Subcutaneous abdominal adipose tissue (tissue), 5 donors: ENCODE measurements around the gene LAGE3.

Experiments used
- H3K27ac ChIP-seq: one replicate; pipeline ENCODE4 v1.7.0; 2013; ENCODE audit warnings: low read depth, mild to moderate bottlenecking, inconsistent platforms, low read length, moderate library complexity
- H3K27me3 ChIP-seq, 5 donors: one replicate each; pipeline ENCODE4 v1.7.0; 2013; ENCODE audit warnings: low read length in 5 of 5, inconsistent platforms in 1 of 5; ENCODE audit not compliant: control insufficient read depth in 5 of 5, insufficient read depth in 4 of 5
- H3K36me3 ChIP-seq, 5 donors: one replicate each; pipeline ENCODE4 v1.7.0; 2013; ENCODE audit warnings: low read length in 5 of 5; ENCODE audit not compliant: control insufficient read depth in 5 of 5, insufficient read depth in 5 of 5
- H3K4me1 ChIP-seq, 5 donors: one replicate each; pipeline ENCODE4 v1.7.0; 2013; ENCODE audit warnings: low read length in 5 of 5, mild to moderate bottlenecking in 3 of 5, moderate library complexity in 1 of 5; ENCODE audit not compliant: control insufficient read depth in 5 of 5, insufficient read depth in 5 of 5
- H3K4me3 ChIP-seq, 5 donors: one replicate each; pipeline ENCODE4 v1.7.0; 2013; ENCODE audit warnings: low read length in 5 of 5, low read depth in 1 of 5
- H3K9ac ChIP-seq, 5 donors: one replicate each; pipeline ENCODE4 v1.7.0; 2013; ENCODE audit warnings: low read length in 5 of 5, mild to moderate bottlenecking in 4 of 5, moderate library complexity in 3 of 5
- H3K9me3 ChIP-seq, 5 donors: one replicate each; pipeline ENCODE4 v1.7.0; 2013; ENCODE audit warnings: low read length in 5 of 5; ENCODE audit not compliant: control insufficient read depth in 5 of 5
- donor health status: healthy.
- donor health status: healthy.
- donor health status: healthy.
- donor health status: healthy.
- donor health status: healthy.

The LAGE3 gene

GRCh38 chrX:154488336-154489075, 9.4 kb upstream of the LAGE3 start:
- Histone ChIP-seq H3K27me3 (peaks cover 0 to 12% (median 9%) of the 10 kb centered on the region in 5 donors), H3K4me3 (no peak overlapping the region), H3K4me1 (peaks cover 0 to 50% (median 31%) of the 10 kb centered on the region in 5 donors), H3K36me3 (peaks cover 0 to 26% (median 15%) of the 10 kb centered on the region in 5 donors), H3K27ac (no peak overlapping the region), H3K9ac (no peak overlapping the region), H3K9me3 (peaks cover 0 to 3% (median 0%) of the 10 kb centered on the region in 5 donors)

GRCh38 chrX:154487518-154488290, 8.6 kb upstream of the LAGE3 start:
- Histone ChIP-seq H3K27ac (no peak overlapping the region), H3K36me3 (peaks cover 0 to 26% (median 15%) of the 10 kb centered on the region in 5 donors), H3K9me3 (peaks cover 0 to 3% (median 0%) of the 10 kb centered on the region in 5 donors), H3K4me1 (peaks cover 0 to 50% (median 31%) of the 10 kb centered on the region in 5 donors), H3K27me3 (peaks cover 0 to 12% (median 10%) of the 10 kb centered on the region in 5 donors), H3K4me3 (no peak overlapping the region), H3K9ac (no peak overlapping the region)

- H3K27me3 ChIP-seq: peaks cover 0 to 12% (median 12%) of the 10 kb centered on the region in 5 donors
- peak within 1 kb of the TSS in 3 of 5 donors; percentile 43 to 46 (median 43) for H3K9ac ChIP-seq
- peaks cover 0 to 50% (median 31%) of the 10 kb centered on the region in 5 donors for H3K4me1 ChIP-seq
- H3K4me3 ChIP-seq: peak within 1 kb of the TSS in 4 of 5 donors; percentile 50 to 68 (median 58)
- H3K36me3 ChIP-seq: peaks cover 0 to 26% (median 15%) of the 10 kb centered on the region in 5 donors
- H3K9me3 ChIP-seq: peaks cover 0 to 3% (median 0%) of the 10 kb centered on the region in 5 donors
- peak within 1 kb of the TSS; percentile 41 for H3K27ac ChIP-seq
Measured at GRCh38 chrX:154486396-154487207, 7.5 kb upstream of the LAGE3 start, which contains the start of gene UBL4A. TSS of gene UBL4A (minus strand) at chrX:154486615. CDS start at chrX:154486584, 31 bp downstream.

- Histone ChIP-seq H3K4me1 (peaks cover 0 to 46% (median 31%) of the 10 kb centered on the region in 5 donors), H3K9ac (peak overlapping the region in 3 of 5 donors; percentile 43 to 46 (median 43)), H3K4me3 (peak overlapping the region in 4 of 5 donors; percentile 50 to 68 (median 58)), H3K27me3 (peaks cover 0 to 12% (median 12%) of the 10 kb centered on the region in 5 donors), H3K27ac (peak overlapping the region; percentile 37), H3K9me3 (peaks cover 0 to 3% (median 0%) of the 10 kb centered on the region in 5 donors), H3K36me3 (peaks cover 0 to 26% (median 15%) of the 10 kb centered on the region in 5 donors)
Measured at GRCh38 chrX:154486052-154486395, 6.9 kb upstream of the LAGE3 start.

GRCh38 chrX:154485150-154486051, 6.3 kb upstream of the LAGE3 start:
- Histone ChIP-seq H3K27me3 (peaks cover 0 to 12% (median 12%) of the 10 kb centered on the region in 5 donors), H3K9ac (peak overlapping the region in 3 of 5 donors; percentile 23 to 46 (median 43)), H3K36me3 (peaks cover 0 to 26% (median 15%) of the 10 kb centered on the region in 5 donors), H3K4me1 (peaks cover 0 to 45% (median 31%) of the 10 kb centered on the region in 5 donors), H3K9me3 (peaks cover 0 to 3% (median 0%) of the 10 kb centered on the region in 5 donors), H3K4me3 (peak overlapping the region in 4 of 5 donors; percentile 50 to 68 (median 58)), H3K27ac (peak overlapping the region; percentile 37)

- no peak overlapping the region for H3K9ac ChIP-seq
- H3K4me1 ChIP-seq: peaks cover 0 to 40% (median 26%) of the 10 kb centered on the region in 5 donors
- H3K9me3 ChIP-seq: peaks cover 0 to 3% (median 0%) of the 10 kb centered on the region in 5 donors
- H3K27me3 ChIP-seq: peaks cover 0 to 12% (median 10%) of the 10 kb centered on the region in 5 donors
- peaks cover 0 to 26% (median 15%) of the 10 kb centered on the region in 5 donors for H3K36me3 ChIP-seq
- H3K4me3 ChIP-seq: no peak overlapping the region
- no peak overlapping the region for H3K27ac ChIP-seq
Measured at GRCh38 chrX:154484255-154485149, 5.4 kb upstream of the LAGE3 start.

GRCh38 chrX:154483325-154483724, 4.2 kb upstream of the LAGE3 start:
- Histone ChIP-seq H3K9ac (no peak overlapping the region), H3K27me3 (peaks cover 0 to 10% (median 5%) of the 10 kb centered on the region in 5 donors), H3K27ac (no peak overlapping the region), H3K4me3 (no peak overlapping the region), H3K9me3 (peaks cover 0 to 3% (median 0%) of the 10 kb centered on the region in 5 donors), H3K36me3 (peaks cover 0 to 21% (median 10%) of the 10 kb centered on the region in 5 donors), H3K4me1 (peaks cover 0 to 35% (median 23%) of the 10 kb centered on the region in 5 donors)

- peaks cover 0 to 40% (median 28%) of the 10 kb centered on the region in 5 donors for H3K4me1 ChIP-seq
- H3K27ac ChIP-seq: no peak overlapping the region
- H3K27me3 ChIP-seq: peaks cover 0 to 11% (median 5%) of the 10 kb centered on the region in 5 donors
- no peak overlapping the region for H3K4me3 ChIP-seq
- no peak overlapping the region for H3K9ac ChIP-seq
- H3K36me3 ChIP-seq: peaks cover 0 to 16% (median 6%) of the 10 kb centered on the region in 5 donors
- peaks cover 0 to 3% (median 0%) of the 10 kb centered on the region in 5 donors for H3K9me3 ChIP-seq
Measured at GRCh38 chrX:154482786-154483185, 3.7 kb upstream of the LAGE3 start.
